HepG2 (cell line): ENCODE results near the gene RPS14. TPM values are rescaled to one million over a fixed set of nuclear protein-coding genes. Genes with fewer than 3 reads are reported as not detected.

Experiments
- ATF1 ChIP-seq: IDR thresholded peaks from 2 replicates; pipeline ENCODE4 v1.6.1; 2016; ENCODE audit warnings: mild to moderate bottlenecking, control low read depth
- BCL6 ChIP-seq: IDR thresholded peaks from 2 replicates; pipeline ENCODE4 v1.6.1; 2016; ENCODE audit warnings: missing genetic modification reagents, missing compliant biosample characterization
- CSRNP1 ChIP-seq: sonication (generic); formaldehyde crosslinking; IDR thresholded peaks from 2 replicates; pipeline ENCODE4 v1.8.1; 2023; ENCODE audit warnings: mild to moderate bottlenecking, missing genetic modification reagents
- GFI1 ChIP-seq: sonication (generic); formaldehyde crosslinking; IDR thresholded peaks from 2 replicates; pipeline ENCODE4 v1.5.0; 2020; ENCODE audit warnings: missing genetic modification reagents, mild to moderate bottlenecking, borderline replicate concordance
- KDM4B ChIP-seq: sonication (generic); formaldehyde crosslinking; IDR thresholded peaks from 2 replicates; pipeline ENCODE4 v1.4.0; 2020; ENCODE audit warnings: missing genetic modification reagents
- KLF11 ChIP-seq: IDR thresholded peaks from 2 replicates; pipeline ENCODE4 v1.6.1; 2016; ENCODE audit warnings: missing compliant biosample characterization
- MTERF4 ChIP-seq: sonication (generic); formaldehyde crosslinking; IDR thresholded peaks from 2 replicates; pipeline ENCODE4 v1.8.0; 2023; ENCODE audit warnings: mild to moderate bottlenecking, missing genetic modification reagents
- PAXIP1 ChIP-seq: sonication (generic); formaldehyde crosslinking; conservative IDR thresholded peaks from 2 replicates; pipeline ENCODE4 v1.4.0; 2020; ENCODE audit warnings: mild to moderate bottlenecking, missing genetic modification reagents, moderate library complexity
- PCBP2 ChIP-seq: fragments of 200-400 bp; formaldehyde crosslinking; optimal IDR thresholded peaks from 2 replicates; pipeline ENCODE3; 2018; ENCODE audit warnings: low read length, low read depth; ENCODE audit not compliant: poor library complexity, severe bottlenecking
- RCOR2 ChIP-seq: IDR thresholded peaks from 2 replicates; pipeline ENCODE4 v1.6.1; 2016; ENCODE audit warnings: missing biosample characterization, missing genetic modification reagents
- SCMH1 ChIP-seq: sonication (generic); formaldehyde crosslinking; IDR thresholded peaks from 2 replicates; pipeline ENCODE4 v1.9.0; 2021; ENCODE audit warnings: missing genetic modification reagents, mild to moderate bottlenecking, borderline replicate concordance
- TARDBP ChIP-seq: sonication (generic); formaldehyde crosslinking; IDR thresholded peaks from 2 replicates; pipeline ENCODE4 v1.8.0; 2022; ENCODE audit warnings: mild to moderate bottlenecking, missing genetic modification reagents
- TMF1 ChIP-seq: sonication (generic); formaldehyde crosslinking; IDR thresholded peaks from 2 replicates; pipeline ENCODE4 v1.8.1; 2022; ENCODE audit warnings: low read depth, missing genetic modification reagents
- ZBTB49 ChIP-seq: sonication (generic); formaldehyde crosslinking; IDR thresholded peaks from 2 replicates; pipeline ENCODE4 v1.4.0; 2020; ENCODE audit warnings: missing genetic modification reagents, borderline replicate concordance
- ZMYM4 ChIP-seq: sonication (generic); formaldehyde crosslinking; IDR thresholded peaks from 2 replicates; pipeline ENCODE4 v1.8.1; 2023; ENCODE audit warnings: mild to moderate bottlenecking, missing genetic modification reagents
- ZNF432 ChIP-seq: sonication (generic); formaldehyde crosslinking; IDR thresholded peaks from 2 replicates; pipeline ENCODE4 v1.5.0; 2020; ENCODE audit warnings: missing genetic modification reagents, mild to moderate bottlenecking, borderline replicate concordance
- ZSCAN29 ChIP-seq: sonication (generic); formaldehyde crosslinking; conservative IDR thresholded peaks from 2 replicates; pipeline ENCODE4 v1.4.0; 2020; ENCODE audit warnings: mild to moderate bottlenecking, missing genetic modification reagents
- polyA plus RNA-seq, 8 experiments: library from polyadenylated mRNA; depleted of rRNA in 3 of 8; stranded (reverse) in 7 of 8; unstranded in 1 of 8; fragments of >200 nt; fragmentation: Illumina TruSeq in 4 of 8; extraction: Trizol in 4 of 8; gene quantifications; 2 replicates each; pipeline versions ENCODE4 v1.2.1 to v1.2.3, GENCODE V29; 2011 to 2016; ENCODE audit warnings: low read depth in 4 of 8, missing spikeins in 1 of 8, mixed read lengths in 1 of 8; ENCODE audit not compliant: insufficient read depth in 1 of 8
- total RNA-seq, 5 experiments: library from RNA; depleted of rRNA; stranded (reverse); fragments of >200 nt; fragmentation: Illumina TruSeq; extraction: Trizol; gene quantifications; 2 replicates each; pipeline ENCODE4 v1.2.3, GENCODE V29; 2016; ENCODE audit warnings: low read depth in 1 of 5
- TF ChIP-seq, protein P1 (sequence below): sonication (generic); formaldehyde crosslinking; IDR thresholded peaks from 2 replicates; pipeline ENCODE4 v1.8.1; 2023; ENCODE audit warnings: missing genetic modification reagents, mild to moderate bottlenecking, borderline replicate concordance

RPS14 gene
- total and polyA plus RNA-seq, 2 of the 13 experiments (the other 11 are each of a cell fraction or from before 2014, with no cell fraction given) = 2,116 to 3,295 TPM

- TF ChIP-seq PAXIP1 (CRISPR knock-in tag) = no peak; the same call in none of the 2 replicates
- no peak for TF ChIP-seq CSRNP1
- TF ChIP-seq ZBTB49 (CRISPR knock-in tag) = no peak
- TF ChIP-seq RCOR2 = no peak
- no peak for TF ChIP-seq ZNF432 (CRISPR knock-in tag)
- TF ChIP-seq SCMH1 (CRISPR knock-in tag) = no peak
- TF ChIP-seq ATF1 (CRISPR knock-in tag) = no peak
- peak; percentile 44; the same call in 1 of the 2 replicates for TF ChIP-seq ZMYM4 (CRISPR knock-in tag)
- no peak for TF ChIP-seq KLF11
- no peak for TF ChIP-seq KDM4B (CRISPR knock-in tag)
- TF ChIP-seq TMF1 (CRISPR knock-in tag) = no peak
- TF ChIP-seq TARDBP (CRISPR knock-in tag) = peak; percentile 32; the same call in 1 of the 2 replicates
- TF ChIP-seq, protein P1, sequence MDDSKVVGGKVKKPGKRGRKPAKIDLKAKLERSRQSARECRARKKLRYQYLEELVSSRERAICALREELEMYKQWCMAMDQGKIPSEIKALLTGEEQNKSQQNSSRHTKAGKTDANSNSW (CRISPR knock-in tag) = no peak
- no peak for TF ChIP-seq PCBP2
- TF ChIP-seq ZSCAN29 = no peak
- 0 out of 2 replicates have a peak, but pooled peaks have one; percentile 6 for TF ChIP-seq BCL6 (CRISPR knock-in tag)
- TF ChIP-seq GFI1 (CRISPR knock-in tag) = no peak; the same call in 1 of the 2 replicates
- TF ChIP-seq MTERF4 (CRISPR knock-in tag) = 0 out of 2 replicates have a peak, but pooled peaks have one; percentile 0
These were observed 36.3 kb upstream of the RPS14 start (continued) for GRCh38 chr5:150485693-150486401.
